Type B pancreatic cell (in vitro differentiated cells): ENCODE results near the gene LHX3. TPM values are rescaled to one million over a fixed set of nuclear protein-coding genes. Genes with fewer than 3 reads are reported as not detected.

Experiments
- DNase-seq: peaks from one replicate; pipeline ENCODE4 v3.0.0; 2021; ENCODE audit warnings: mixed read lengths; ENCODE audit not compliant: unreplicated experiment; ENCODE audit errors: extremely low spot score
- H3K27ac Mint-ChIP-seq: 2 replicates; pipeline ENCODE4 v1.8.0; 2021; ENCODE audit warnings: mild to moderate bottlenecking, mixed read lengths
- H3K27me3 Mint-ChIP-seq: 2 replicates; pipeline ENCODE4 v1.8.0; 2021; ENCODE audit warnings: mixed read lengths
- H3K36me3 Mint-ChIP-seq: 2 replicates; pipeline ENCODE4 v1.8.0; 2021; ENCODE audit warnings: mixed read lengths
- H3K4me1 Mint-ChIP-seq: one replicate; pipeline ENCODE4 v1.8.0; 2021; ENCODE audit warnings: mixed read lengths; ENCODE audit not compliant: unreplicated experiment
- H3K4me3 Mint-ChIP-seq: 2 replicates; pipeline ENCODE4 v1.8.0; 2021; ENCODE audit warnings: mild to moderate bottlenecking, mixed read lengths
- H3K9me3 Mint-ChIP-seq: 2 replicates; pipeline ENCODE4 v1.8.0; 2021; ENCODE audit warnings: mixed read lengths
- total RNA-seq: library from RNA; stranded (reverse); gene quantifications from 2 replicates; pipeline ENCODE4 v1.2.1, GENCODE V29; 2021; ENCODE audit warnings: low replicate concordance
- TF ChIP-seq, protein P1 (sequence below): fragments of 200-600 bp; sonication (generic); conservative IDR thresholded peaks from 2 replicates; pipeline ENCODE4 v1.5.0; 2021; ENCODE audit warnings: antibody characterized with exemption, mild to moderate bottlenecking

LHX3 gene
- total RNA-seq, 1 donor from 2014 or later: 0.10 TPM

DNA sequence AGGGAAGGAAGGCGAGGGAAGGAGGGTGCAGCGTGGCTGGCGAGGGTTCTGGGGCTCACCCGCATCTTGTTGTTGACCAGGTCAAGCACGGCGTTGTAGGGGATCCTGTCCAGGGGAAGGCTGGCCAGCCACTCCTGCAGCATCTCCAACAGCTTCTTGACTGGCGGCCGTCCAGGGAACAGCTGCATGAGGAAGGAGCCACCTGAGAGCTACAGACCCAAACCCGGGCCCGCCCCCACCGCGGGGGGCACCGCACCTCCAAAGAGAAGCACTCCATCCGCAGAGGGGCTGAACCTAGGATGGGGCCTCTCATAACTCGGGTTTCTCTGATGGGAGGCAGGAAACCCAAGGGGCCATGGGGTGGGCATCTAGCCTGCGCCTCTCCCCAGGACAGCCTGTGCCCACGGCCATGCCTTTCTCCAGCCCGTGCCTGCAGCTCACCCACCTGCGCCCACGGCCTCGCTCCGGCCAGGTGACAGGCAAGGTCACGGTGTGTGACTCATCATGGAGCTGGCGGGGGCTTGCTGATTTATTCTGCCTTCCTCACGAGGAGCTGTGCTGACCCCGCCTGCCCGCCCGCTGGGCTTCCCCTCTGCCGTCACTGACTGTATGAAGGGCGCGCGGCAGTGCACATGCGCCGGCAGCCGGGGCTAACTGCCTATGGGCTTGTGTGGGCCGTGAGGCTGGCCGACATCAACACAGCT lies 11.8 kb upstream of the LHX3 start:
- TF ChIP-seq, protein P1, sequence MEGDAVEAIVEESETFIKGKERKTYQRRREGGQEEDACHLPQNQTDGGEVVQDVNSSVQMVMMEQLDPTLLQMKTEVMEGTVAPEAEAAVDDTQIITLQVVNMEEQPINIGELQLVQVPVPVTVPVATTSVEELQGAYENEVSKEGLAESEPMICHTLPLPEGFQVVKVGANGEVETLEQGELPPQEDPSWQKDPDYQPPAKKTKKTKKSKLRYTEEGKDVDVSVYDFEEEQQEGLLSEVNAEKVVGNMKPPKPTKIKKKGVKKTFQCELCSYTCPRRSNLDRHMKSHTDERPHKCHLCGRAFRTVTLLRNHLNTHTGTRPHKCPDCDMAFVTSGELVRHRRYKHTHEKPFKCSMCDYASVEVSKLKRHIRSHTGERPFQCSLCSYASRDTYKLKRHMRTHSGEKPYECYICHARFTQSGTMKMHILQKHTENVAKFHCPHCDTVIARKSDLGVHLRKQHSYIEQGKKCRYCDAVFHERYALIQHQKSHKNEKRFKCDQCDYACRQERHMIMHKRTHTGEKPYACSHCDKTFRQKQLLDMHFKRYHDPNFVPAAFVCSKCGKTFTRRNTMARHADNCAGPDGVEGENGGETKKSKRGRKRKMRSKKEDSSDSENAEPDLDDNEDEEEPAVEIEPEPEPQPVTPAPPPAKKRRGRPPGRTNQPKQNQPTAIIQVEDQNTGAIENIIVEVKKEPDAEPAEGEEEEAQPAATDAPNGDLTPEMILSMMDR: no peak
- Mint-ChIP-seq H3K27me3 (no peaks in the 10 kb centered on the region), H3K4me3 (no peak overlapping the region), H3K9me3 (no peaks in the 10 kb centered on the region), H3K27ac (no peak overlapping the region), H3K4me1 (no peaks in the 10 kb centered on the region), H3K36me3 (peaks cover 12% of the 10 kb centered on the region)
- no peak for DNase-seq

DNA sequence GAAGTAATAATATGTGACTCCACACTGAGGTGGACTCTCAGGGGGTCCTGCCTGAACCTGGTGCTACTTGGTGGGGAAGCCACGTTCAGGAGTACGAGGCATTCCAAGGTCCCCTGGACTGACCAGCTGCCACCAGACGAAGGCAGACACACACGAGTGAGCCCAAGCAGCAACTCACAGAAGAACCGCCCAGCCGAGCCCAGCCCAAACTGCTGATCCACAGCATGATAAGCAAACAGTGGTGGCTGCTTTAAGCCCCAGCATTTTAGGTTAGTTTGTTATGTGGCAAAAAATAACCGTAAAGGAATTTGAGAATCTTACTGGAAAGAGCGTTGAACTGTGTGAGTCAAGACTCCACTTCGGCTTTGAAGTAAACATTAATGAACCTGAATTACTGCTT lies 8.8 kb upstream of the LHX3 start:
- TF ChIP-seq, protein P1: no peak
- Mint-ChIP-seq H3K27me3 (no peaks in the 10 kb centered on the region), H3K36me3 (peaks cover 12% of the 10 kb centered on the region), H3K4me3 (no peak overlapping the region), H3K27ac (no peak overlapping the region), H3K4me1 (no peaks in the 10 kb centered on the region), H3K9me3 (no peaks in the 10 kb centered on the region)
- DNase-seq: no peak

DNA sequence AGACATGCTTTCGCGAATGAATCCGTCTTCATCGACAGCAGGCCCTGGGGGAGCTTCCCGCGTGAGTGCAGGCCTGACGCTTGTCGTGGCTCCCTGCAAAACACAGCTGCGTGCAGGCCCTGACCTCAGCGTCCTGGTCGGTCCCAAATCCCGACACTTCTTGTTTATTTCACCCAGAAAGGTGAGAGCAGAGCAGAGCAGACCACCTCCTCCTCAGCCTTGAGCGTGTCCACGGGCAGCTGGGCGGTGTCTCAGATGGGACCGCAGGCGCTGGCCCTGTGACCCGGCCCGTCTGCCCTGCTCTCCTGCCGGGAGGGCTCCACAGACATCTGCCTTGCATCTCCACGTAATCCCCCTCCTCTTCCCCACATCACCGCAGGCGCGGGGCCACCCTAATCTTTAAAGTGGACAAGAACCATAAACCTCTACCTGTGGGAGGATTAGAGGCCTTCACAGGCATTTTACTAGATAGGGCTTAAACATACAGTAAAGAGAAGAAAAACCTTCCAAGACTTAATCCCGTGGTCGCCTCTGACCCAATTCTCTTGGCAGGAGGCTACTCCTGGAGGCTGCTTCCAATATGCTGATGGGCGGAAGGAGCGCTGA lies 7.5 kb upstream of the LHX3 start:
- no peaks in the 10 kb centered on the region for H3K4me1 Mint-ChIP-seq
- H3K36me3 Mint-ChIP-seq: peaks cover 12% of the 10 kb centered on the region
- no peak overlapping the region for H3K27ac Mint-ChIP-seq
- TF ChIP-seq, protein P1: no peak
- H3K4me3 Mint-ChIP-seq: no peak overlapping the region
- no peaks in the 10 kb centered on the region for H3K27me3 Mint-ChIP-seq
- no peak for DNase-seq
- no peaks in the 10 kb centered on the region for H3K9me3 Mint-ChIP-seq

DNA sequence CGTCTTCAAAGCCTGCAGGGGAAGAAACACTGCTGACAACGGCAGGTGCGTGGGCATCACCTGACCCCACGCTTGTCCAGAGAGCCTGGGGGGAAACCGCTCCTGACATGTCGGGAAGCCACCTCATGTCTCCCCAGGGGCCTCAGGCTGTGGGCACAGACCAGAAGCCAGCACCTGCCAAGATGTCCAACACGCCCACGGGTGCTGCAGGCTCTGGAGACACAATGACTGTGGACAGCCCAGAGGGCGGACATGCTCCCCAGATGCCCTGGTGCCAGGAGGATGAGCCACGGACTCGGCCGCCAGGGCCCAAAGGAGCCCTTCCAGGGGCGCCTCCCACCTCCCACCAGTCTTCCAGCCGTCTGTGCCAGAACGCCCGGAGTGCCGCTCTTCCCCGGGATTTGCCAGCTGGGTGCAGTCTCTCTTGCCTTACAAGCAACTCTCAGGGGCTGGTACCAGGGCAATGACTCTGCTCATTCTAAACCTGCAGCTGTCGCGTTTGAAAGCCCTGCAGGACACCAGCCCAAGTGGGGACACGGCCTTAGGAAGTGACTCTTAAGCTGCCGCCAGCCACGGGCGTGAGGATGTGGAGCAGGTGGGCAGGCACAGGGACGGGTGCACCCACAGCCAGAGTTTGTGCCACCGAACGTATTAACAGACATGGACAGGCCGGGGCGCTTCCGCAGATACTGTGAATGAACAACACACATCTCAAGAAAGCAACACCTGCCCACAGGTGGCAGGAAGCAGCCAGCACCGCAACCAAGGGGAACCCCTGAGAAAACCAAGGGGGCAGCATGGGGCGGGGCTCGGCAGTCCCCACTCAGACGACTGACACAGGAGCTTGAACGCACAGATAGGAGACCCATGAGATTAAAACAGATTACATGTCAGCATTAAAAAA lies 6.8 kb upstream of the LHX3 start:
- Mint-ChIP-seq H3K4me3 (no peak overlapping the region), H3K4me1 (no peaks in the 10 kb centered on the region), H3K36me3 (peaks cover 12% of the 10 kb centered on the region), H3K27ac (no peak overlapping the region), H3K27me3 (peaks cover 4% of the 10 kb centered on the region), H3K9me3 (no peaks in the 10 kb centered on the region)
- TF ChIP-seq, protein P1: no peak
- DNase-seq: no peak

DNA sequence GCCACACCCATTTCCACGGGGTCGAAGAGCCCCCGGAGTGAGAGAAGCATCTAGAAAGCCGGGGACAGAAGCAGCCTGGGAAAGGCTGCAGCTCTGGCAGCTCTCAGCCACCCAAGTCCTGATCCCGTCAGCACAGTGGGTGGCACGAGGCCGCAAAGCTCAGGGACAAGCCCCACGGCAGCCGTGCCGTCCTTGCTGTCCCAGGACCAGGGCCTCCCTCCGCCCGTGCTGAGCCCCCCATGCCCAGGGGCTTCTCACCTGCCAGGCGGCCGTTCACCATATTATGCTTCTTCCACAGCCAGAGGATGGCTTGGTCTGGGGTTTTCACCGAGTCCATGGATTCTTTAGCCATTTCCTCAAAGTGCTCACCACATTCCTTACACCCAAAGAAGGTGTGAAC lies 6.1 kb upstream of the LHX3 start:
- Mint-ChIP-seq H3K9me3 (no peaks in the 10 kb centered on the region), H3K27me3 (peaks cover 8% of the 10 kb centered on the region), H3K36me3 (peaks cover 12% of the 10 kb centered on the region), H3K27ac (no peak overlapping the region), H3K4me3 (no peak overlapping the region), H3K4me1 (no peaks in the 10 kb centered on the region)
- TF ChIP-seq, protein P1: no peak
- no peak for DNase-seq
